Esophagus muscularis mucosa (tissue), 4 donors: ENCODE data around the gene PPFIA4. TPM values are rescaled to one million over a fixed set of nuclear protein-coding genes. Genes with fewer than 3 reads are reported as not detected.

Experiments
- DNase-seq: peaks from one replicate; pipeline ENCODE4 v3.0.0-alpha.2; 2017; ENCODE audit errors: extremely low spot score
- H3K27ac ChIP-seq, 4 donors: fragments of 200-600 bp; sonication (generic); replicated peaks in 1 of 4; 1 replicate in 3 of 4; 2 replicates in 1 of 4; pipeline ENCODE4 v1.5.1; 2016 to 2019; ENCODE audit warnings: mild to moderate bottlenecking in 1 of 4
- H3K27me3 ChIP-seq, 4 donors: fragments of 200-600 bp; sonication (generic); one replicate each; pipeline versions ENCODE4 v1.5.1 to v1.6.0; 2016 to 2019
- H3K36me3 ChIP-seq, 4 donors: fragments of 200-600 bp; sonication (generic); one replicate each; pipeline ENCODE4 v1.5.1; 2016 to 2019
- H3K4me1 ChIP-seq, 4 donors: fragments of 200-600 bp; sonication (generic); one replicate each; pipeline ENCODE4 v1.5.1; 2016 to 2019
- H3K4me3 ChIP-seq, 4 donors: fragments of 200-600 bp; sonication (generic); 1 replicate in 2 of 4; 2 replicates in 2 of 4; pipeline ENCODE4 v1.5.1; 2016 to 2019; ENCODE audit warnings: mild to moderate bottlenecking in 4 of 4, moderate library complexity in 1 of 4
- H3K9me3 ChIP-seq, 4 donors: fragments of 200-600 bp; sonication (generic); 1 replicate in 3 of 4; 2 replicates in 1 of 4; pipeline ENCODE4 v1.5.1; 2016 to 2019
- CTCF ChIP-seq, 3 experiments: fragments of 200-600 bp in 2 of 3; fragments of 450-650 bp in 1 of 3; sonication (generic) in 2 of 3; IDR thresholded peaks; one replicate each; pipeline ENCODE4 v1.5.1; 2017 to 2019; ENCODE audit warnings: antibody characterized with exemption in 3 of 3, mild to moderate bottlenecking in 2 of 3, moderate library complexity in 1 of 3
- EP300 ChIP-seq: sonication (generic); formaldehyde crosslinking; IDR thresholded peaks from one replicate; pipeline ENCODE4 v1.6.1; 2017; ENCODE audit warnings: antibody characterized with exemption
- POLR2A ChIP-seq: fragments of 450-650 bp; IDR thresholded peaks from one replicate; pipeline ENCODE4 v1.6.1; 2017; ENCODE audit warnings: antibody characterized with exemption, moderate library complexity, mild to moderate bottlenecking, low read depth
- POLR2AphosphoS5 ChIP-seq, 2 donors: sonication (generic); formaldehyde crosslinking; IDR thresholded peaks; one replicate each; pipeline ENCODE4 v1.6.1; 2017; ENCODE audit warnings: antibody characterized with exemption in 2 of 2
- WGBS: methylation state at CpG from one replicate; pipeline ENCODE4 v1.1.5; 2018; 5-methylcytosine and 5-hydroxymethylcytosine counted together
- intact Hi-C: fragments of 100-400 bp; cut with DNase I; formaldehyde crosslinking; loops from one replicate; pipeline ENCODE4 v1.15.1; 2023
- total RNA-seq, 4 donors: library from RNA; depleted of rRNA; stranded (reverse); fragments of >200 nt; gene quantifications; one replicate each; pipeline versions ENCODE4 v1.1.0 to v1.2.1, GENCODE V29; 2016

PPFIA4 gene
- total RNA-seq, 4 donors from 2014 or later = 0.42 to 1.6 (median 1.1) TPM

DNA sequence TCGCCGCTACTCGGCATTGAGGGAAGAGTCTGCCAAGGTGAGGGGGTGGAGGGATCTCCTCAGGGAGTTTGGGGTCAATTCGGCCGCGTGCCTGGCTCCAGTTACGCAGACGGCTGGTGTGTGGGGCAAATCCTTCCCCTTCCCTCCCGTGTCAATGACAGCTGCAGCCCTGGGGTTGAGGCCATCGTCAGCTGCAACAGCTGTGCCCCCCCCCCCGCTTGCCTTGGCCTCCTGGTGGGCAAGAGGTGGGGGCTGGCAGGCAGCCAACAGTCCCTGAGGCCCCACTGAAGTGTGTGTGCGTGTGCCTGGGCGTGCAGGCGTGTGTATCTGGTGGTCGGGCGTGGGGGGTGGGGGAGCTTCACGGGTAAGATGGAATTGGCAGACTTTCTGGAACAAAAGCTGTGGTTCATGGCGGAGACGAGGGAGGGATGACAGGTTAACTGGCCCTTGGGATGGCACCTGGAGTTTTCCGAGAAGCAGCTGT is 25.6 kb downstream of the PPFIA4 start:
- TF ChIP-seq EP300 (no peak), CTCF (IDR thresholded peaks at IDR 0.05) (no peak), POLR2A (no peak), POLR2AphosphoS5 (IDR thresholded peaks at IDR 0.05) (no peak)
- no peak overlapping the region for H3K27ac ChIP-seq
- WGBS = 60% methylated on average over 13 of the region's 20 CpGs
- no peak overlapping the region for H3K4me3 ChIP-seq
- intact Hi-C loops = no loop called here
- no peaks in the 10 kb centered on the region for H3K27me3 ChIP-seq
- peaks cover 2 to 11% (median 8%) of the 10 kb centered on the region in 4 donors for H3K4me1 ChIP-seq
- DNase-seq = no peak
- no peaks in the 10 kb centered on the region for H3K9me3 ChIP-seq
- H3K36me3 ChIP-seq = peaks cover 0 to 14% (median 5%) of the 10 kb centered on the region in 4 donors

- TF ChIP-seq EP300 (no peak), CTCF (IDR thresholded peaks at IDR 0.05) (no peak), POLR2AphosphoS5 (IDR thresholded peaks at IDR 0.05) (no peak), POLR2A (no peak)
- intact Hi-C loops = no loop called here
Observed at GRCh38 chr1:203052601-203053000, 26.3 kb downstream of the PPFIA4 start.

DNA sequence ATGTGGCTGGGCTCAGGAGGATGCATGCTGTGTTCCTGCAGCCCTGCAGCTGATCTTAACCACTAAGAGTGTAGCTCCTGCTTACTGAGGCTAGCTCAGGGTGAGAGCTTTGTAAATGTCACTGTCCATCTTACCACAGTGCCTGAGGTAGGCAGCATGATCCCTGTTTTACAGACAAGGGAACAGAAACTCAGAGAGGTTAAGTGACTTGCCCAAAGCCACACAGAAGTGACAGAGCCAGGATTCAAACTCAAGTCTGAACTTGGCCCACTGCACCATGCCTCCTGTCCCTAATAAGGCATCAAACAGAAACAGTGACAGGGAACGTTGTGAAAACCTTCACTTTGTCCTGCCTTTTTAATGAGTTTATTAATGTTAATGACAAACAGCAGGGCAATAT is 27.9 kb downstream of the PPFIA4 start:
- 50% methylated on average over 1 of the region's 1 CpG for WGBS
- no peaks in the 10 kb centered on the region for H3K4me1 ChIP-seq
- peaks cover 0 to 17% (median 5%) of the 10 kb centered on the region in 4 donors for H3K36me3 ChIP-seq
- no peak for TF ChIP-seq POLR2A
- no peak for TF ChIP-seq EP300
- TF ChIP-seq POLR2AphosphoS5 (IDR thresholded peaks at IDR 0.05) = no peak
- no peak for TF ChIP-seq CTCF (IDR thresholded peaks at IDR 0.05)
- H3K27me3 ChIP-seq = no peaks in the 10 kb centered on the region
- H3K27ac ChIP-seq = no peak overlapping the region
- no peak overlapping the region for H3K4me3 ChIP-seq
- no peaks in the 10 kb centered on the region for H3K9me3 ChIP-seq
- DNase-seq = no peak
- intact Hi-C loops = no loop called here

More at GRCh38 chr1:203052601-203053000, 26.3 kb downstream of the PPFIA4 start:
- no peak for DNase-seq
- WGBS = 85% methylated on average over 3 of the region's 3 CpGs
- no peak overlapping the region for H3K4me3 ChIP-seq
- peaks cover 0 to 14% (median 5%) of the 10 kb centered on the region in 4 donors for H3K36me3 ChIP-seq
- no peaks in the 10 kb centered on the region for H3K27me3 ChIP-seq
- H3K4me1 ChIP-seq = peaks cover 0 to 4% (median 1%) of the 10 kb centered on the region in 4 donors
- H3K9me3 ChIP-seq = no peaks in the 10 kb centered on the region
- no peak overlapping the region for H3K27ac ChIP-seq

DNA sequence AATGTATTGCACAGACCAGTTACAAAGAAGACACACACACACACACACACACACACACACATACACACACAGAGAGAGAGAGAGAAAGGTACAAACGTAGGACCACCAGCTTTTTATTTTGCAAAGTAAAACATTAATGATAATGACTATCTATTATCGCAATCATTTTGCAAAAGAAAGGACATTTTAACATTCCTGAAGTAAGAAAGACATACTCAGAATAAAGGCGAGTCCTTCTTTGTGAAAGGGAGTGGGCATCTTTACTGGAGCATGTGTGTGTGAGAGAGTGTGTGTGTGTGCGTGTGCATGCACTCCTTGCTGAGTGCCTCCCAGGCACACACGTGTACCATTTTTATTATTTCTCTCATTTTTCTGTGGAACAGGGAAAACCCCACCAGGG is 28.4 kb downstream of the PPFIA4 start:
- Histone ChIP-seq H3K4me1 (no peaks in the 10 kb centered on the region), H3K4me3 (no peak overlapping the region), H3K27me3 (no peaks in the 10 kb centered on the region), H3K36me3 (peaks cover 0 to 19% (median 5%) of the 10 kb centered on the region in 4 donors), H3K27ac (no peak overlapping the region), H3K9me3 (no peaks in the 10 kb centered on the region)
- intact Hi-C loops = no loop called here
- WGBS = 85% methylated on average over 5 of the region's 5 CpGs
- no peak for TF ChIP-seq POLR2AphosphoS5 (IDR thresholded peaks at IDR 0.05)
- TF ChIP-seq POLR2A = no peak
- no peak for TF ChIP-seq CTCF (IDR thresholded peaks at IDR 0.05)
- TF ChIP-seq EP300 = no peak
- no peak for DNase-seq
